NCI-H82 treated with DMSO at 0.1 percent for 48 hours (cell line): ENCODE data around the gene AAGAB.

Experiments used
- DNase-seq: peaks from one replicate; lab custom pipeline; 2025; ENCODE audit not compliant: unreplicated experiment; lab: John Stamatoyannopoulos, UW

AAGAB gene

GRCh38 chr15:67212684-67213367 is 41.6 kb downstream of the AAGAB start:
- no peak for DNase-seq

- DNase-seq = no peak
These were observed 43.8 kb downstream of the AAGAB start for GRCh38 chr15:67210555-67211168.

GRCh38 chr15:67208396-67208795 is 46.1 kb downstream of the AAGAB start:
- no peak for DNase-seq

- no peak for DNase-seq
These were observed 46.8 kb downstream of the AAGAB start for GRCh38 chr15:67207555-67208207.

GRCh38 chr15:67202991-67203390 is 51.5 kb downstream of the AAGAB start:
- no peak for DNase-seq

- DNase-seq = no peak
These were observed 52.4 kb downstream of the AAGAB start for GRCh38 chr15:67202091-67202490.

GRCh38 chr15:67201136-67201535 is 53.3 kb downstream of the AAGAB start:
- DNase-seq = no peak

- DNase-seq = no peak
These were observed 54.3 kb downstream of the AAGAB start for GRCh38 chr15:67199881-67200763.

- no peak for DNase-seq
These were observed 55.1 kb downstream of the AAGAB start for GRCh38 chr15:67199391-67199790.

- DNase-seq = no peak
These were observed 56.2 kb downstream of the AAGAB start for GRCh38 chr15:67198157-67198754.

- DNase-seq = no peak
These were observed 57.1 kb downstream of the AAGAB start for GRCh38 chr15:67197364-67197695.

GRCh38 chr15:67196672-67197363 is 57.6 kb downstream of the AAGAB start:
- DNase-seq = no peak

- no peak for DNase-seq
These were observed 58.2 kb downstream of the AAGAB start for GRCh38 chr15:67196222-67196621.

- no peak for DNase-seq
These were observed 59.2 kb downstream of the AAGAB start for GRCh38 chr15:67195305-67195704.

GRCh38 chr15:67194171-67195114 is 60.0 kb downstream of the AAGAB start:
- no peak for DNase-seq

- DNase-seq = no peak
These were observed 61.1 kb downstream of the AAGAB start for GRCh38 chr15:67193223-67193990.

GRCh38 chr15:67192185-67192820 is 62.2 kb downstream of the AAGAB start:
- DNase-seq = no peak

- no peak for DNase-seq
These were observed 63.6 kb downstream of the AAGAB start for GRCh38 chr15:67190813-67191212.
